Thymus (tissue), 11 donors: ENCODE measurements around the gene PMF1. TPM values are rescaled to one million over a fixed set of nuclear protein-coding genes. Genes with fewer than 3 reads are reported as not detected.
"Not testable (repeated sequence)": the region's sequence is repeated elsewhere in the genome, so short reads cannot be mapped to it uniquely, and the experiment has no call there.

Experiments used
- DNase-seq, 9 donors: peaks; one replicate each; pipeline ENCODE4 v3.0.0-alpha.2; 2013; ENCODE audit warnings: low spot score in 9 of 9, low read depth in 6 of 9, missing footprints in 1 of 9
- H3K27ac ChIP-seq, 2 donors: one replicate each; pipeline ENCODE4 v1.5.1; 2013; ENCODE audit warnings: control low read depth in 1 of 2, low read depth in 1 of 2, low read length in 1 of 2, mild to moderate bottlenecking in 1 of 2, moderate library complexity in 1 of 2
- H3K27me3 ChIP-seq, 2 donors: one replicate each; pipeline ENCODE4 v1.5.1; 2013; ENCODE audit warnings: low read length in 1 of 2; ENCODE audit not compliant: control insufficient read depth in 2 of 2, insufficient read depth in 1 of 2
- H3K36me3 ChIP-seq, 2 donors: one replicate each; pipeline ENCODE4 v1.5.1; 2013; ENCODE audit warnings: low read length in 1 of 2, mild to moderate bottlenecking in 1 of 2, moderate library complexity in 1 of 2; ENCODE audit not compliant: control insufficient read depth in 2 of 2, insufficient read depth in 2 of 2
- H3K4me1 ChIP-seq, 2 donors: one replicate each; pipeline ENCODE4 v1.5.1; 2013; ENCODE audit warnings: low read length in 2 of 2; ENCODE audit not compliant: control insufficient read depth in 2 of 2, insufficient read depth in 2 of 2
- H3K4me3 ChIP-seq, 2 donors: one replicate each; pipeline ENCODE4 v1.5.1; 2013; ENCODE audit warnings: low read length in 2 of 2, control low read depth in 1 of 2, mild to moderate bottlenecking in 1 of 2
- H3K9me3 ChIP-seq, 2 donors: one replicate each; pipeline ENCODE4 v1.5.1; 2013; ENCODE audit warnings: low read length in 1 of 2, mild to moderate bottlenecking in 1 of 2; ENCODE audit not compliant: control insufficient read depth in 2 of 2, insufficient read depth in 1 of 2
- WGBS: extraction: QIAGEN DNeasy Blood & Tissue Kit; methylation state at CpG from one replicate; pipeline ENCODE4 v1.1.7; 2013; 5-methylcytosine and 5-hydroxymethylcytosine counted together
- polyA plus RNA-seq: library from polyadenylated mRNA; stranded (reverse); fragments of 200-250 nt; gene quantifications from one replicate; pipeline ENCODE4 v1.2.3, GENCODE V29; 2013
- total RNA-seq: library from RNA; stranded (reverse); fragments of 120-200 nt; gene quantifications from one replicate; pipeline ENCODE4 v1.2.4, GENCODE V29; 2013
- donor health status: healthy.

Gene PMF1
- total and polyA plus RNA-seq, 2 donors: 56.8 to 67.4 TPM

DNA sequence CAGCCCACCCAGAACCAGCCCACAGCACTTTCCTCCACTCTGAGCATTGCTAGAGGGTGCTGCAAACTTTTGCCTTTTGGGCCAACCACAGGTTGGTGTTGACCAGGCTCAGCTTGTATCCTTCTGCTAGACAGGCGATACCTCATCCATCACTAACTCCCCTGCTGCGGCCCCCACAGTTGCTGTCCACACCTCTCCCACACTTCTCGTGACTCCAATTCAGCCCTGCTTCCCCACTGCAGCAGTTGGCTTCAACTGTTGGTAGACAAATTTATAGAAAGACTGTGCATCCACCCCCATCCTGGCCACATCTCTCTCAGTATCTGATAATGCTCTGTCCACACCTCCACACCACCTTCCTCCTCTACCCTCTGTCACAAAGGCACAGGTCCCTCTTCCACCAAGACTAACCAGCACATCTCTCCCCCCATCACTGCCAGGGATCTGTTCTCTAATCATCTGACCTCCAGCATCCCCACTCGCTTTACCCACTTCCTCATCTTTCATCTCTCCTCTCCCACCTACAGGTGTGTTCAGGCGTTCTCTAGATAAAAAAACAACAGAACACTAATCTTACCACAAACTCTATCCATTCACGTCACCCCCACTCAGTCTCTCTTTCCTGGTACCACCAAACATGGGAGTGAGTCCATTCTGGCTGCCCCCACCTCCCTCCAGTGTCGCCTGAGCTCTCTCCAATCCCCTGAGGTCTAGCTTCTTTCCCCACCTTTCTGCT is 34.7 kb upstream of the PMF1 start:
- Histone ChIP-seq H3K4me1 (peaks cover 20 to 32% of the 10 kb centered on the region in 2 donors), H3K4me3 (no peak overlapping the region), H3K27ac (peak overlapping the region; percentile 55 to 75), H3K27me3 (no peaks in the 10 kb centered on the region), H3K9me3 (no peaks in the 10 kb centered on the region), H3K36me3 (peaks cover 0 to 11% of the 10 kb centered on the region in 2 donors)
- peak in 6 of 9 donors; percentile 19 to 82 (median 56) for DNase-seq
- 40% methylated on average over 7 of the region's 7 CpGs for WGBS

DNA sequence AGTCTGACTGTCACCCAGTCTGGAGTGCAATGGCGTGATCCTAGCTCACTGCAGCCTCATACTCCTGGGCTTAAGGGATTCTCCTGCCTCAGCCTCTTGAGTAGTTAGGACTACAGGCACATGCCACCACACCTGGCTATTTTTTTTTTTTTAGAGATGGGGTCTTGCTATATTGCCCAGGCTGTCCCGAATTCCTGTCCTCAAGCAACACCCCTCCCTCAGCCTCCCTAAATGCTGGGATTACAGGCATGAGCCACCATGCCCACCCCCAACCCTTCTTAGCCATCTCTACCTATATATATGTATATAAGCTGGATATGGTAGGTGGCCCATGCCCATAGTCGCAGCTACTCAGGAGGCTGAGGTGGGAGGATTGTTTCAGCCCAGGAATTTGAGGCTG is 32.3 kb upstream of the PMF1 start:
- no peak for DNase-seq
- Histone ChIP-seq H3K27ac (no peak overlapping the region), H3K27me3 (no peaks in the 10 kb centered on the region), H3K36me3 (peaks cover 0 to 7% of the 10 kb centered on the region in 2 donors), H3K4me1 (peaks cover 15 to 26% of the 10 kb centered on the region in 2 donors), H3K9me3 (no peaks in the 10 kb centered on the region), H3K4me3 (no peak overlapping the region)
- 98% methylated on average over 3 of the region's 3 CpGs for WGBS

DNA sequence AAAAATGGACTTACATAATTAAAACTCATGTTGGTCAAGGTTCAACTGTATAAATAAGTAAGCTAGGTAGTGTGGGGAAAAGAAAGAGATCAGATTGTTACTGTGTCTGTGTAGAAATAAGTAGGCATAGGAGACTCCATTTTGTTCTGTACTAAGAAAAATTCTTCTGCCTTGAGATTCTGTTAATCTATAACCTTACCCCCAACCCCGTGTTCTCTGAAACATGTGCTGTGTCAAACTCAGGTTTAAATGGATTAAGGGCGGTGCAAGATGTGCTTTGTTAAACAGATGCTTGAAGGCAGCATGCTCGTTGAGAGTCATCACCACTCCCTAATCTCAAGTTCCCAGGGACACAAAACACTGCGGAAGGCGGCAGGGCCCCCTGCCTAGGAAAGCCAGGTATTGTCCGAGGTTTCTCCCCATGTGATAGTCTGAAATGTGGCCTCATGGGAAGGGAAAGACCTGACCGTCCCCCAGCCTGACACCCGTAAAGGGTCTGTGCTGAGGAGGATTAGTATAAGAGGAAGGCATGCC is 31.3 kb upstream of the PMF1 start:
- not testable (repeated sequence) for H3K4me3 ChIP-seq, H3K36me3 ChIP-seq, H3K9me3 ChIP-seq, H3K27ac ChIP-seq, DNase-seq, H3K27me3 ChIP-seq
- peaks cover 15 to 26% of the 10 kb centered on the region in 2 donors for H3K4me1 ChIP-seq
- 93% methylated on average over 8 of the region's 8 CpGs for WGBS

DNA sequence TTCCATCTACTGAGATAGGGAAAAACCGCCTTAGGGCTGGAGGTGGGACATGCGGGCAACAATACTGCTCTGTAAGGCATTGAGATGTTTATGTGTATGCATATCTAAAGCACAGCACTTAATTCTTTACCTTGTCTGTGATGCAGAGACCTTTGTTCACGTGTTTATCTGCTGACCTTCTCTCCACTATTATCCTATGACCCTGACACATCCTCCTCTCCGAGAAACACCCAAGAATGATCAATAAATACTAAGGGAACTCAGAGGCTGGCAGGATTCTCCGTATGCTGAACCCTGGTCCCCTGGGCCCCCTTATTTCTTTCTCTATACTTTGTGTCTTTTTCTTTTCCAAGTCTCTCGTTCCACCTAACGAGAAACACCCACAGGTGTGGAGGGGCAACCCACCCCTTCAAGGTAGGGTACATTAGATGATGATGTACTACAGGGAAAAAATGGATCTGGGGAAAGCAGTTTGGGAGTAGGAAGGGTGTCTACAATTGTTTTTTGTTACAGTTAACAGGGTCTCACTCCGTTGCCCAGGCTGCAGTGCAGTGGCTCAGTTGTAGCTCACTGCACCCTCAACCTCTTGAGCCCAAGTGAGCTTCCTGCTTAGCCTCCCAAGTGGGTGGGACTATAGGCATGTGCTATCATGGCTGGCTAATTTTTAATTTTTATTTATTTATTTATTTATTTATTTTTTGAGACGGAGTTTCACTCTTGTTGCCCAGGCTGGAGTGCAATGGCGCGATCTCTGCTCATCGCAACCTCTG is 30.6 kb upstream of the PMF1 start:
- not testable (repeated sequence) for H3K27ac ChIP-seq, H3K9me3 ChIP-seq, H3K4me3 ChIP-seq, H3K36me3 ChIP-seq, DNase-seq, H3K27me3 ChIP-seq
- 95% methylated on average over 12 of the region's 12 CpGs for WGBS
- peaks cover 15 to 19% of the 10 kb centered on the region in 2 donors for H3K4me1 ChIP-seq

DNA sequence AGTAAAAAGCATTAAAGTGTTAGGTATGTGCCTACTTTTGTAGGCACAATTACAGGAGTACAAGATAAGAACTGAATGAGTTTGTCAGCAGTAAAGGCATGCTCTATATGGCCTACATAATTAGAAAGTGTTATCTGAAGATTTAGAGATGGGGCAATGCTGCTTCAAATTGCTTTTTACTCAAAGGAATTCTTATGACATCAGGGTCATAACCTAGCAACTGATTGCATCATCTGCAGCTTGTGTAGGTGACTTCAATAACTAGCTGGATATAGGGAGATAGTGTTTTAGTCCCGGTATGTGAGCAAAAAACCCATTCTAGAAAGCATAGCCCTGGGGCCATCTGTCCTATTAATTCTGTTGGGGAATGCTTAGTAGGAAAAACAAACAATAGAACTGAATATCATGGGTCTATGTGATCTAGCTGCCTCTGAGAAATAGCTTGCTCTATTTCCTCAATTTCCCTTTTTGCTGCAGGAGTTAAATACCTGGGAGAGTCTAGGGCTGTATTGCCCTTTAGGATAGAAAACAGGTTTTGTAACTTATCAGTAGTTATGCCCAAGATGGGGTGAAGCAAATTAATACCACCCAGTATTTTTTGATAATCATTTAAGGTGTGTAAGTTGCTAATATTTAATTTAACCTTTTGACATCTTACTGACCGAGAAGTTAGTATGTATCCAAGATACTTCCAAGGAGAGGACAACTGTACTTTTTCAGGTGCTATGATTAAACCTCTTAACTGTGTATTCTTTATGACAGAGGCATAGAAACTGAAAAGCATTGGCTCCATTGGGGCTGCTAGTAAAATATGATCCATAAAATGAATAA is 26.2 kb upstream of the PMF1 start:
- not testable (repeated sequence) for H3K4me1 ChIP-seq, DNase-seq, H3K4me3 ChIP-seq, H3K36me3 ChIP-seq, H3K27me3 ChIP-seq, H3K9me3 ChIP-seq, H3K27ac ChIP-seq
- 98% methylated on average over 2 of the region's 2 CpGs for WGBS

DNA sequence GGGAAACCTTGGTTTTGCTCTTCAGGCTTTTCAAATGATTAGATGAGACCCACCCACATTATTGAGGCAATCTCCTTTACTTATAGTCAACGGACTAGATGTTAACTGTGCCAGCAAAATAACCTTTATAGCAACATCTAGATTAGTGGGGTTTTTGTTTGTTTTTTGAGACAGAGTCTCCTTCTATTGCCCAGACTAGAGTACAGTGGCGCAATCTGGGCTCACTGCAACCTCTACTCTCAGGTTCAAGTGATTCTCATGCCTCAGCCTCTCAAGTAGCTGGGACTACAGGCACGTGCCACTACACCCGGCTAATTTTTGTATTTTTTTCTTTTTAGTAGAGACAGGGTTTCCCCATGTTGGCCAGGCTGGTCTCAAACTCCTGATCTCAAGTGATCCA is 22.5 kb upstream of the PMF1 start:
- DNase-seq, H3K27me3 ChIP-seq, H3K36me3 ChIP-seq, H3K27ac ChIP-seq, H3K4me3 ChIP-seq, H3K9me3 ChIP-seq: not testable (repeated sequence)
- WGBS: 92% methylated on average over 4 of the region's 4 CpGs
- H3K4me1 ChIP-seq: peaks cover 12 to 17% of the 10 kb centered on the region in 2 donors

DNA sequence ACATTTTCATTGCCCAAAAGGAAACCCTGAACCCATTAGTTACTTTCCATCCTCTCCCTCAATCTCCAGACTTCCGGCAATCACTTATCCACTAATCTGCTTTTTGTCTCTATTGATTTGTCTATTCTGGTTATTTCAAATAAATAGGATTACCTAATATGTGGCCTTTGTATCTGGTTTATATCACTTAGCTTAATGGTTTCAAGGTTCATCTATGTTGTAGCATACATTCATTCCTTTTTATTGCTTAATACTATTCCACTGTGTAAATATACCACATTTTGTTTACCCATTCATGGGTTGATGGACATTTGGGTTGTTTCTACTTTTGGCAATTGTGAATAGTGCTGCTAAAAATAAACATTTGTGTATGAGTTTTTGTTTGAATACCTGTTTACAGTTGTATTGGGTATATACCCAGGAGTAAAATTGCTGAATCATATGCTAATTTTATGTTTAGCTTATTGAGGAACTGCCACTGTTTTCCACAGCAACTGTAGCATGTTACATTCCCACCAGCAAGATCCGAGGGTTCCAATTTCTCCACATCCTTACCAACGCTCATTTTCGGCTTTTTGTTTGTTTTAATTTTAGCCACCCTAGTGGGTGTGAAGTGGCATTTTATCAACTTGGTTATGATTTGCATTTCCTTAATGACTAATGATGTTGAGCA is 21.4 kb upstream of the PMF1 start:
- Histone ChIP-seq H3K9me3 (peaks cover 0 to 3% of the 10 kb centered on the region in 2 donors), H3K27me3 (no peaks in the 10 kb centered on the region), H3K36me3 (peaks cover 9 to 12% of the 10 kb centered on the region in 2 donors), H3K27ac (no peak overlapping the region), H3K4me1 (peaks cover 12 to 23% of the 10 kb centered on the region in 2 donors), H3K4me3 (no peak overlapping the region)
- WGBS: 97% methylated on average over 4 of the region's 4 CpGs
- DNase-seq: no peak

DNA sequence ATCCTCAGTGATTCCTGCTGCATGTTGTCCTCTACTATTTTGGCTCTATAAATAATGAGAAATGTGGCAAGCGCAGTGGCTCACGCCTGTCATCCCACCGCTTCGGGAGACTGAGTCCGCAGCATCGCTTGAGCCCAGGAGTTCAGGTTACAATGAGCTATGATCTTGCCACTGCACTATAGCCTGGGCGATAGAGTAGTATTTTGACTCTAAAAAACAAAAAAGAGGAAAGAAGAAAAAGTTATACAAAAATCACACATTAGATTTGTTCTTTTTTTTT is 19.7 kb upstream of the PMF1 start:
- no peak for DNase-seq
- peaks cover 12 to 30% of the 10 kb centered on the region in 2 donors for H3K4me1 ChIP-seq

More for the DNA sequence above, 19.7 kb upstream of the PMF1 start:
- H3K4me3 ChIP-seq: peak overlapping the region; percentile 65 to 95
- H3K9me3 ChIP-seq: peaks cover 0 to 3% of the 10 kb centered on the region in 2 donors
- 81% methylated on average over 7 of the region's 7 CpGs for WGBS
- peak overlapping the region; percentile 86 to 89 for H3K27ac ChIP-seq
- no peaks in the 10 kb centered on the region for H3K27me3 ChIP-seq
- peaks cover 11 to 25% of the 10 kb centered on the region in 2 donors for H3K36me3 ChIP-seq
